ENCODE measurements around the gene VNN1.

The VNN1 gene

GRCh38 chr6:132693478-132693877 is 20.4 kb downstream of the VNN1 start:
- no peaks in the 10 kb centered on the region for H3K36me3 ChIP-seq (replicated peaks)
- no peak overlapping the region for H3K4me3 ChIP-seq (ENCODE audit: low read depth, low read length)
- DNase-seq: no peak
- H3K27me3 ChIP-seq (replicated peaks): no peaks in the 10 kb centered on the region
- H3K27ac ChIP-seq: no peak overlapping the region
- TF ChIP-seq, protein P1, sequence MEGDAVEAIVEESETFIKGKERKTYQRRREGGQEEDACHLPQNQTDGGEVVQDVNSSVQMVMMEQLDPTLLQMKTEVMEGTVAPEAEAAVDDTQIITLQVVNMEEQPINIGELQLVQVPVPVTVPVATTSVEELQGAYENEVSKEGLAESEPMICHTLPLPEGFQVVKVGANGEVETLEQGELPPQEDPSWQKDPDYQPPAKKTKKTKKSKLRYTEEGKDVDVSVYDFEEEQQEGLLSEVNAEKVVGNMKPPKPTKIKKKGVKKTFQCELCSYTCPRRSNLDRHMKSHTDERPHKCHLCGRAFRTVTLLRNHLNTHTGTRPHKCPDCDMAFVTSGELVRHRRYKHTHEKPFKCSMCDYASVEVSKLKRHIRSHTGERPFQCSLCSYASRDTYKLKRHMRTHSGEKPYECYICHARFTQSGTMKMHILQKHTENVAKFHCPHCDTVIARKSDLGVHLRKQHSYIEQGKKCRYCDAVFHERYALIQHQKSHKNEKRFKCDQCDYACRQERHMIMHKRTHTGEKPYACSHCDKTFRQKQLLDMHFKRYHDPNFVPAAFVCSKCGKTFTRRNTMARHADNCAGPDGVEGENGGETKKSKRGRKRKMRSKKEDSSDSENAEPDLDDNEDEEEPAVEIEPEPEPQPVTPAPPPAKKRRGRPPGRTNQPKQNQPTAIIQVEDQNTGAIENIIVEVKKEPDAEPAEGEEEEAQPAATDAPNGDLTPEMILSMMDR (IDR thresholded peaks at IDR 0.05; ENCODE audit: low read depth, low read length, missing control alignments): no peak
- in situ Hi-C loops (cut with HindIII; ENCODE audit: low pct_ligation_motif_present, low sequenced_read_pairs): no loop called here

DNA sequence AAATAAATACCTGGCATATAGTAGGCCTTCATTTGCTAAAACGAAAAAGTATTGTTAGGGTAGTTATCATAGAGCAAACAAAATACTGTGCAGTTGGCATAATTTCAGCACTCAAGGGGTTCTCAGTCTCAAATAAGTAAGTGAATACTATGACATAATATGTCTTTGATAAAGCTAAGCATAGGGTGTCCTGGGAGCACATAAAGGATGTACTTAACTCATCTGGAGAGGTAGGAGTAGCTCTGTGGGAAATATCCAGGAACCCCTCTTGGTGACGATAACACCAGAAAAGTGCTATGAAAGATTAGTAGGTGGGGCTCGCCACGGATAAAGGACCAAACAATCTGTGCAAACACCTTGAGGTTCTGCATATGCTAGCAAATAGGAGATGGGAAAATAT is 23.2 kb downstream of the VNN1 start:
- DNase-seq: no peak
- no peaks in the 10 kb centered on the region for H3K36me3 ChIP-seq (replicated peaks)
- TF ChIP-seq, protein P1 (IDR thresholded peaks at IDR 0.05; ENCODE audit: low read depth, low read length, missing control alignments): no peak
- H3K27ac ChIP-seq: no peak overlapping the region
- no peak overlapping the region for H3K4me3 ChIP-seq (ENCODE audit: low read depth, low read length)
- in situ Hi-C loops (cut with HindIII; ENCODE audit: low pct_ligation_motif_present, low sequenced_read_pairs): no loop called here
- no peaks in the 10 kb centered on the region for H3K27me3 ChIP-seq (replicated peaks)

- no peaks in the 10 kb centered on the region for H3K36me3 ChIP-seq (replicated peaks)
- no peaks in the 10 kb centered on the region for H3K27me3 ChIP-seq (replicated peaks)
- peak; percentile 61 for DNase-seq
- H3K27ac ChIP-seq: no peak overlapping the region
- H3K4me3 ChIP-seq (ENCODE audit: low read depth, low read length): no peak overlapping the region
- TF ChIP-seq, protein P1 (IDR thresholded peaks at IDR 0.05; ENCODE audit: low read depth, low read length, missing control alignments): no peak
- in situ Hi-C loops (cut with HindIII; ENCODE audit: low pct_ligation_motif_present, low sequenced_read_pairs): no loop called here
Measured at GRCh38 chr6:132687306-132687705, 26.5 kb downstream of the VNN1 start.

- H3K27me3 ChIP-seq (replicated peaks): no peaks in the 10 kb centered on the region
- no peaks in the 10 kb centered on the region for H3K36me3 ChIP-seq (replicated peaks)
- no peak overlapping the region for H3K27ac ChIP-seq
- no peak overlapping the region for H3K4me3 ChIP-seq (ENCODE audit: low read depth, low read length)
- in situ Hi-C loops (cut with HindIII; ENCODE audit: low pct_ligation_motif_present, low sequenced_read_pairs): no loop called here
- DNase-seq: no peak
- TF ChIP-seq, protein P1 (IDR thresholded peaks at IDR 0.05; ENCODE audit: low read depth, low read length, missing control alignments): no peak
Measured at GRCh38 chr6:132686531-132686930, 27.3 kb downstream of the VNN1 start.

DNA sequence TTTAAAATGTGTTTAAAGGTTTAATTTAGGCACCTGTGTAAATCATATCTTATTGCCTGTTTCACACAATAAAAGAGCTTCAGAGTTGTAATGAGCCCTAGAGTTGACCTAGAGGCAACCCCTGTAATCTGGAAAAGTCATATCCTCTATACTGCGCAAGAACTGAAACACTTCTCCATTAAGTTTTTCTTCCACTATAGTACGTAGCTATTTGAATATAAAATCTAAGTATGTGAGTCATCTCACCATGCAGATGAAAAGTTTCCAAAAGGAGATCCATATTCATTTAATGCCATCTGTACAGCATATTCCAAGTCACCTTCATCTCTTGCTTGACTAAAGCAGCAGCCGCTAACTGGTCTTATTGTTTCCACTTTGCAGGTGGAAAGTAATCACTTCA is 28.8 kb downstream of the VNN1 start:
- in situ Hi-C loops (cut with HindIII; ENCODE audit: low pct_ligation_motif_present, low sequenced_read_pairs): no loop called here
- TF ChIP-seq, protein P1 (IDR thresholded peaks at IDR 0.05; ENCODE audit: low read depth, low read length, missing control alignments): no peak
- H3K4me3 ChIP-seq (ENCODE audit: low read depth, low read length): no peak overlapping the region
- H3K36me3 ChIP-seq (replicated peaks): no peaks in the 10 kb centered on the region
- no peaks in the 10 kb centered on the region for H3K27me3 ChIP-seq (replicated peaks)
- no peak overlapping the region for H3K27ac ChIP-seq
- DNase-seq: no peak

GRCh38 chr6:132684272-132684671 is 29.6 kb downstream of the VNN1 start:
- no peak overlapping the region for H3K4me3 ChIP-seq (ENCODE audit: low read depth, low read length)
- no peaks in the 10 kb centered on the region for H3K36me3 ChIP-seq (replicated peaks)
- TF ChIP-seq, protein P1 (IDR thresholded peaks at IDR 0.05; ENCODE audit: low read depth, low read length, missing control alignments): no peak
- no peak for DNase-seq
- in situ Hi-C loops (cut with HindIII; ENCODE audit: low pct_ligation_motif_present, low sequenced_read_pairs): no loop called here
- no peak overlapping the region for H3K27ac ChIP-seq
- no peaks in the 10 kb centered on the region for H3K27me3 ChIP-seq (replicated peaks)
